ENCODE results near the gene CAMK1D. TPM values are rescaled to one million over a fixed set of nuclear protein-coding genes. Genes with fewer than 3 reads are reported as not detected.

The CAMK1D gene
- total and polyA plus RNA-seq, 2 of the 8 experiments (the other 6 are each of a cell fraction or from before 2014, with no cell fraction given) = 3.5 to 10.6 TPM

GRCh38 chr10:12869427-12869826 is 520.1 kb downstream of the CAMK1D start (continued):
- TF ChIP-seq RAD21 (IDR thresholded peaks at IDR 0.05 in 1 of 2, conservative IDR thresholded peaks at IDR 0.05 in 1 of 2; ENCODE audit: low read depth in 2 of 2, low read length in 2 of 2) (no peak), CHD1 (IDR thresholded peaks at IDR 0.05; ENCODE audit: low read depth, low read length) (no peak)

Measured in H1 (cell line).